ENCODE results near the gene ATG13.

Gene ATG13

DNA sequence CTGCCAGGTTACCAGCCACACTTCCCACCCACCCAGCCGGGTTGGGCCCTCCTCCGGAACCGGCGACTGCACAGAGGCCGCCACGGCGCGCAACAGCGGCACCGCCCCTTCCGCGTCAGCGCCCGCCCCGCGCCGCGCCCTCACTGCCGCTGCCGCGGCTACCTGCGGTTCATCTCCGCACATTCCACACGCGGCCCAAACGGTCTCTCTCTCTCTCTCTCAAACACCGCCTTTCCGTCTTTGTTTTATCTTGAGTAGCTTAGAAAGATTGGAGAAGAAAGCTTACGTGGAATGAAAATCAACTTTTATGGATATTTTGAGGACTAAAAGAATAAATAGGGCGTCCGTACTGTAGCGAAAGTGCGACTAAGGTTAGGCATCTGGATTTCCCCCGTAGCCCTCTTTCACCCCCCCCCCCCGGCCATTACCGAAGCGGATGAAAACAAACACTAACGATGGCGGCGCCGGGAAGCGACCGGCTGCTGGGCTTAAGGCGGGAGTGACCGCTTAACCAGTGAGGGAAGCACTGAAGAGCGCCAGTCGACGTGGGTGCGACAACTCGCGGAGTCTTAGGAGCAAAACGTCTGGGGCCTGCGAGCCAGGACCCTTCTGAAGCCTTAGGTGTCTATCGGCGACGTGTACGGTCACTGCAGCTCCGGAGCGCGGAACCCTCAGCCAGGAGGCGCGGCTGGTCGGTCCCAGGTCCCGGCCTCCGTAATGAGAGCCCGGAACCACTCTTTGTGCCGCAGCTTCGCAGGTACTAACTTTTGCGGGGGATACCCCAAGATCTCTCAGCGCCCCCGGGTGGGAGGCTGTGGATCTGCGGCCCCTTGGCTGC lies at the start of gene ATG13, which contains the start of gene HARBI1 (continued):
- peak; percentile 82 for TF ChIP-seq PRDM10 (tag by site-specific recombination; IDR thresholded peaks at IDR 0.05)
- peak; percentile 84 for TF ChIP-seq ZBTB26 (tag by site-specific recombination; optimal IDR thresholded peaks at IDR 0.05)
- TF ChIP-seq OSR2 (tag by site-specific recombination; IDR thresholded peaks at IDR 0.05): peak; percentile 52
- 0 out of 2 replicates have a peak, but pooled peaks have one; percentile 20 for TF ChIP-seq ZSCAN18 (tag by site-specific recombination; IDR thresholded peaks at IDR 0.05)
- peak; percentile 85; the same call in 1 of the 2 replicates for TF ChIP-seq ZNF561 (tag by site-specific recombination; IDR thresholded peaks at IDR 0.05; ENCODE audit: borderline replicate concordance)
- TF ChIP-seq ZNF514 (tag by site-specific recombination; IDR thresholded peaks at IDR 0.05): no peak
- no peak for TF ChIP-seq ZNF658 (tag by site-specific recombination; IDR thresholded peaks at IDR 0.05)
- no peak for TF ChIP-seq ZNF596 (tag by site-specific recombination; IDR thresholded peaks at IDR 0.05)
- TF ChIP-seq ZNF660 (tag by site-specific recombination; IDR thresholded peaks at IDR 0.05): 0 out of 2 replicates have a peak, but pooled peaks have one; percentile 57
- TF ChIP-seq KLF7 (tag by site-specific recombination; IDR thresholded peaks at IDR 0.05; ENCODE audit: borderline replicate concordance): peak; percentile 91; the same call in 1 of the 2 replicates
- TF ChIP-seq ZNF221 (tag by site-specific recombination; IDR thresholded peaks at IDR 0.05; ENCODE audit: borderline replicate concordance): no peak
- TF ChIP-seq TCF7L2 (IDR thresholded peaks at IDR 0.05; ENCODE audit: borderline replicate concordance, low read depth, low read length): no peak
- 0 out of 2 replicates have a peak, but pooled peaks have one; percentile 23 for TF ChIP-seq ZNF394 (tag by site-specific recombination; IDR thresholded peaks at IDR 0.05; ENCODE audit: borderline replicate concordance)
- TF ChIP-seq GLI2 (tag by site-specific recombination; IDR thresholded peaks at IDR 0.05; ENCODE audit: borderline replicate concordance, low read depth): no peak
- TF ChIP-seq ZNF10 (tag by site-specific recombination; IDR thresholded peaks at IDR 0.05): peak; percentile 68; the same call in 1 of the 2 replicates
- TF ChIP-seq, protein P1, sequence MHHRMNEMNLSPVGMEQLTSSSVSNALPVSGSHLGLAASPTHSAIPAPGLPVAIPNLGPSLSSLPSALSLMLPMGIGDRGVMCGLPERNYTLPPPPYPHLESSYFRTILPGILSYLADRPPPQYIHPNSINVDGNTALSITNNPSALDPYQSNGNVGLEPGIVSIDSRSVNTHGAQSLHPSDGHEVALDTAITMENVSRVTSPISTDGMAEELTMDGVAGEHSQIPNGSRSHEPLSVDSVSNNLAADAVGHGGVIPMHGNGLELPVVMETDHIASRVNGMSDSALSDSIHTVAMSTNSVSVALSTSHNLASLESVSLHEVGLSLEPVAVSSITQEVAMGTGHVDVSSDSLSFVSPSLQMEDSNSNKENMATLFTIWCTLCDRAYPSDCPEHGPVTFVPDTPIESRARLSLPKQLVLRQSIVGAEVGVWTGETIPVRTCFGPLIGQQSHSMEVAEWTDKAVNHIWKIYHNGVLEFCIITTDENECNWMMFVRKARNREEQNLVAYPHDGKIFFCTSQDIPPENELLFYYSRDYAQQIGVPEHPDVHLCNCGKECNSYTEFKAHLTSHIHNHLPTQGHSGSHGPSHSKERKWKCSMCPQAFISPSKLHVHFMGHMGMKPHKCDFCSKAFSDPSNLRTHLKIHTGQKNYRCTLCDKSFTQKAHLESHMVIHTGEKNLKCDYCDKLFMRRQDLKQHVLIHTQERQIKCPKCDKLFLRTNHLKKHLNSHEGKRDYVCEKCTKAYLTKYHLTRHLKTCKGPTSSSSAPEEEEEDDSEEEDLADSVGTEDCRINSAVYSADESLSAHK (tag by site-specific recombination; IDR thresholded peaks at IDR 0.05): peak; percentile 10; the same call in 1 of the 2 replicates
- TF ChIP-seq ZFHX2 (tag by site-specific recombination; conservative IDR thresholded peaks at IDR 0.05): peak; percentile 47; the same call in 1 of the 2 replicates
- TF ChIP-seq ZNF146 (tag by site-specific recombination; IDR thresholded peaks at IDR 0.05): peak; percentile 12; the same call in 1 of the 2 replicates
- TF ChIP-seq ZNF184 (tag by site-specific recombination; IDR thresholded peaks at IDR 0.05): no peak
- TF ChIP-seq ZNF335 (tag by site-specific recombination; conservative IDR thresholded peaks at IDR 0.05): peak; percentile 80
- peak; percentile 53 for TF ChIP-seq ZIC2 (tag by site-specific recombination; IDR thresholded peaks at IDR 0.05)
- TF ChIP-seq ZNF580 (tag by site-specific recombination; IDR thresholded peaks at IDR 0.05): 0 out of 2 replicates have a peak, but pooled peaks have one; percentile 43
- TF ChIP-seq KLF8 (tag by site-specific recombination; IDR thresholded peaks at IDR 0.05): peak; percentile 95
- 0 out of 2 replicates have a peak, but pooled peaks have one; percentile 56 for TF ChIP-seq ZBTB7A (tag by site-specific recombination; IDR thresholded peaks at IDR 0.05; ENCODE audit: low read depth)

Data from HEK293 (cell line).